Right lobe of liver (tissue), 6 donors: ENCODE results near the gene LIPA. TPM values are rescaled to one million over a fixed set of nuclear protein-coding genes. Genes with fewer than 3 reads are reported as not detected.

Experiments used
- ATAC-seq, 4 donors: fragments of 200-7000 bp; cut with Tn5 transposase; one replicate each; pipeline ENCODE4 v1.9.1; 2020; ENCODE audit warnings: mild to moderate bottlenecking in 4 of 4, moderate library complexity in 4 of 4
- DNase-seq, 3 donors: peaks; one replicate each; pipeline ENCODE4 v3.0.0-alpha.2; 2020
- H3K27ac ChIP-seq, 3 donors: fragments of 200-600 bp; one replicate each; pipeline ENCODE4 v1.8.0; 2022
- H3K27me3 ChIP-seq, 2 donors: fragments of 200-600 bp; one replicate each; pipeline ENCODE4 v1.8.0; 2022
- H3K36me3 ChIP-seq, 4 donors: fragments of 200-600 bp; sonication (generic) in 1 of 4; one replicate each; pipeline versions ENCODE4 v1.5.1 to v1.8.0; 2017 to 2022; ENCODE audit warnings: control low read depth in 1 of 4
- H3K4me1 ChIP-seq, 4 donors: fragments of 200-600 bp; sonication (generic) in 1 of 4; one replicate each; pipeline versions ENCODE4 v1.5.1 to v1.8.0; 2017 to 2022; ENCODE audit warnings: control low read depth in 1 of 4
- H3K4me3 ChIP-seq, 3 donors: fragments of 200-600 bp; one replicate each; pipeline ENCODE4 v1.8.0; 2022
- H3K9me3 ChIP-seq, 4 donors: fragments of 200-600 bp; sonication (generic) in 1 of 4; one replicate each; pipeline versions ENCODE4 v1.5.1 to v1.8.0; 2017 to 2022; ENCODE audit warnings: control low read depth in 1 of 4
- POLR2A ChIP-seq: fragments of 450-650 bp; IDR thresholded peaks from one replicate; pipeline ENCODE4 v1.6.1; 2017; ENCODE audit warnings: antibody characterized with exemption, mild to moderate bottlenecking
- WGBS: methylation state at CpG from one replicate; pipeline ENCODE4 v1.1.6; 2018; ENCODE audit warnings: low coverage, low lambda C conversion rate; ENCODE audit not compliant: insufficient coverage; ENCODE audit errors: missing lambda C conversion rate; 5-methylcytosine and 5-hydroxymethylcytosine counted together
- intact Hi-C, 2 donors: fragments of 100-400 bp; cut with DNase I; formaldehyde crosslinking; loops; one replicate each; pipeline versions ENCODE4 v1.11.2 to v1.14.1; 2022
- total RNA-seq, 6 experiments: library from RNA; depleted of rRNA in 2 of 6; stranded (reverse); fragments of >200 nt in 2 of 6; fragmentation: NEBNext Ultra II Directional in 3 of 6; extraction: Animal tissue kit (Norgen Biotek cat#: 25700) in 3 of 6; gene quantifications; one replicate each; pipeline versions ENCODE4 v1.1.0 to v1.2.4, GENCODE V29; 2016 to 2023
- TF ChIP-seq, protein P1 (sequence below), 4 donors: fragments of 200-600 bp in 3 of 4; fragments of 450-650 bp in 1 of 4; IDR thresholded peaks; one replicate each; pipeline versions ENCODE4 v1.5.1 to v1.8.0; 2016 to 2022; ENCODE audit warnings: antibody characterized with exemption in 4 of 4, mild to moderate bottlenecking in 2 of 4
- donor health status: DM: no; HTN: yes; CAD: no.
- donor health status: DM: no; HTN: no; CAD: no.
- donor health status: DM: no; HTN: no; CAD: no.
- donor health status: DM: no; HTN: yes; CAD: no.
- donor health status: DM: no; HTN: yes; CAD: no.

The LIPA gene
- total RNA-seq, 6 experiments from 2014 or later, result 52.4 to 179 (median 58.4) TPM

GRCh38 chr10:89269433-89270152, 18.0 kb upstream of the LIPA start:
- Histone ChIP-seq H3K4me1 (peaks cover 0 to 23% (median 10%) of the 10 kb centered on the region in 4 donors), H3K4me3 (no peak overlapping the region), H3K9me3 (no peaks in the 10 kb centered on the region), H3K27me3 (no peaks in the 10 kb centered on the region), H3K36me3 (no peaks in the 10 kb centered on the region), H3K27ac (peak overlapping the region; percentile 58 to 88 (median 78))
- WGBS, result 59% methylated on average over 3 of the region's 3 CpGs
- intact Hi-C loops, result no loop called here
- DNase-seq, result no peak
- ATAC-seq, result peak; percentile 87 to 94 (median 90)
- TF ChIP-seq, protein P1, sequence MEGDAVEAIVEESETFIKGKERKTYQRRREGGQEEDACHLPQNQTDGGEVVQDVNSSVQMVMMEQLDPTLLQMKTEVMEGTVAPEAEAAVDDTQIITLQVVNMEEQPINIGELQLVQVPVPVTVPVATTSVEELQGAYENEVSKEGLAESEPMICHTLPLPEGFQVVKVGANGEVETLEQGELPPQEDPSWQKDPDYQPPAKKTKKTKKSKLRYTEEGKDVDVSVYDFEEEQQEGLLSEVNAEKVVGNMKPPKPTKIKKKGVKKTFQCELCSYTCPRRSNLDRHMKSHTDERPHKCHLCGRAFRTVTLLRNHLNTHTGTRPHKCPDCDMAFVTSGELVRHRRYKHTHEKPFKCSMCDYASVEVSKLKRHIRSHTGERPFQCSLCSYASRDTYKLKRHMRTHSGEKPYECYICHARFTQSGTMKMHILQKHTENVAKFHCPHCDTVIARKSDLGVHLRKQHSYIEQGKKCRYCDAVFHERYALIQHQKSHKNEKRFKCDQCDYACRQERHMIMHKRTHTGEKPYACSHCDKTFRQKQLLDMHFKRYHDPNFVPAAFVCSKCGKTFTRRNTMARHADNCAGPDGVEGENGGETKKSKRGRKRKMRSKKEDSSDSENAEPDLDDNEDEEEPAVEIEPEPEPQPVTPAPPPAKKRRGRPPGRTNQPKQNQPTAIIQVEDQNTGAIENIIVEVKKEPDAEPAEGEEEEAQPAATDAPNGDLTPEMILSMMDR (IDR thresholded peaks at IDR 0.05), result no peak
- no peak for TF ChIP-seq POLR2A

DNA sequence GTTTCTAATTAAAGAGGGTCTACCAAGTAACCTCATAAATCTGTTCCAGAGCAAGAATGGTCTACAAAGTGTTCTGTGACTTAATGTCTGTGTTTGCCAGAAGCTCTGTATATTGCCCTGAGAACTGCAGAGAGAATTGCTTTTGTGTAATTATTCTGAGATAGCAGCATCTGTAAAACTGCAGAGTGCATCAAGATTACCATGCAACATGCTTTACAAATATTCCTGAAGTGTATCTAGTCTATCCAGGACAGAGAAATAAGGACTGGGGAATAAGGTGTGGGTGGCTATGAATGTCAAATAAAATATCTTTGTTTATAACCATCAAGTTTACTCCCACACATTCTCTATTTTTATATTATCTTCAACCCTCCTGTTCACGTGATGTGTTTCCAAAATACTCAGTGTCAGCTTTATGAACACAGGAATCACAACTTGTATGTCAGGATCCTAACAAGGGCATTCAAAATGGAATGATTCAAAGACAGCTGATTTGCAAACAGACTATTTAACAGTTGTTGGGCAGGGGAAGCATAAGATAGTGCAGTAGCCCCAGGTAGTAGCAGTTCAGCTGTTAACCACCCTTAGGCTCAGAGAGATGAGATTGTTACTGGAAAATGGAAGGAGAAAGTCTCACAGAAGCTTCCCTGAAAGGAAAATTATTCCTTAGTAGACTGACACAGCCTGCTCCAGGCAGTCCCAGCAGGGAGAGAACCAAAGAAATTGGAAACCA, 15.3 kb upstream of the LIPA start:
- peaks cover 0 to 23% (median 10%) of the 10 kb centered on the region in 4 donors for H3K4me1 ChIP-seq
- no peaks in the 10 kb centered on the region for H3K27me3 ChIP-seq
- TF ChIP-seq POLR2A, result no peak
- TF ChIP-seq, protein P1 (IDR thresholded peaks at IDR 0.05), result no peak
- no peaks in the 10 kb centered on the region for H3K9me3 ChIP-seq
- 50% methylated on average over 1 of the region's 1 CpG for WGBS
- no peaks in the 10 kb centered on the region for H3K36me3 ChIP-seq
- DNase-seq (no peak), ATAC-seq (no peak)
- intact Hi-C loops, result no loop called here
- no peak overlapping the region for H3K4me3 ChIP-seq
- no peak overlapping the region for H3K27ac ChIP-seq

DNA sequence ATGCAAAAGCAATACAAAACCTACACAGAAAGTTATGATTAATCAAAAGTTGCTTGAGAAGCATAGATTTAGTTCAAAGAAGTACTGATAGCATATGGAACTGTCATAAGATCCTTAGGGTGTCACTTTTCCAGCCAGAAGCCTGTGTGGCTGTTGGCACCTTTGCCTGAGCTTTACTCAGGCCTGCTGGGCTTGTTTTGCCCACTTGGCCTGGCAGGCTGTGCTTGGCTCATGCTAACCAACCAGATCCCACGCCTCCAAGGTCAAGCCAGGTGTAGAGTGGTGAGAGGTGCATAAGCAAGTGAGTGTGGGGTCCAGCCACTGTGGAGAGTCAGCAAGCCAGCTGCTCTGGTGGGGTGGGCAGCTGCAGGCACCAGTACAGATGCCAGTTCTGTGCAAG, 12.0 kb upstream of the LIPA start:
- no peak overlapping the region for H3K4me3 ChIP-seq
- no peaks in the 10 kb centered on the region for H3K36me3 ChIP-seq
- no peak for TF ChIP-seq POLR2A
- TF ChIP-seq, protein P1 (IDR thresholded peaks at IDR 0.05), result no peak
- no CpG with 5 or more reads among the region's 1 CpG for WGBS
- no peak overlapping the region for H3K27ac ChIP-seq
- no peaks in the 10 kb centered on the region for H3K27me3 ChIP-seq
- no peaks in the 10 kb centered on the region for H3K9me3 ChIP-seq
- H3K4me1 ChIP-seq, result peaks cover 0 to 7% (median 0%) of the 10 kb centered on the region in 4 donors
- DNase-seq (no peak), ATAC-seq (no peak)
- intact Hi-C loops, result no loop called here

- H3K27ac ChIP-seq, result no peak overlapping the region
- H3K4me1 ChIP-seq, result peaks cover 0 to 7% (median 0%) of the 10 kb centered on the region in 4 donors
- no peak for TF ChIP-seq POLR2A
- TF ChIP-seq, protein P1 (IDR thresholded peaks at IDR 0.05), result no peak
- H3K4me3 ChIP-seq, result no peak overlapping the region
- intact Hi-C loops, result no loop called here
- no peak for DNase-seq
- WGBS, result 70% methylated on average over 1 of the region's 1 CpG
- no peaks in the 10 kb centered on the region for H3K36me3 ChIP-seq
- no peak for ATAC-seq
- H3K9me3 ChIP-seq, result no peaks in the 10 kb centered on the region
- H3K27me3 ChIP-seq, result no peaks in the 10 kb centered on the region
Observed at GRCh38 chr10:89263091-89263490, 11.5 kb upstream of the LIPA start.
